Vagina (tissue), 2 donors: ENCODE measurements around the gene KLF4.

Source experiments
- CTCF ChIP-seq, 3 experiments: fragments of 450-650 bp in 2 of 3; fragments of 200-600 bp in 1 of 3; sonication (generic) in 1 of 3; IDR thresholded peaks; one replicate each; pipeline ENCODE4 v1.5.1; 2017 to 2019; ENCODE audit warnings: antibody characterized with exemption in 3 of 3, mild to moderate bottlenecking in 2 of 3, moderate library complexity in 2 of 3
- POLR2A ChIP-seq, 2 donors: fragments of 450-650 bp; IDR thresholded peaks; one replicate each; pipeline ENCODE4 v1.6.1; 2017; ENCODE audit warnings: antibody characterized with exemption in 2 of 2, mild to moderate bottlenecking in 2 of 2, moderate library complexity in 2 of 2
- POLR2AphosphoS5 ChIP-seq, 2 donors: sonication (generic); formaldehyde crosslinking; IDR thresholded peaks; one replicate each; pipeline ENCODE4 v1.9.0; 2017; ENCODE audit warnings: antibody characterized with exemption in 2 of 2, mild to moderate bottlenecking in 2 of 2, low read depth in 1 of 2; ENCODE audit not compliant: insufficient read depth in 1 of 2

GRCh38 chr9:107447081-107447480 lies 42.5 kb downstream of the KLF4 start:
- no peak for TF ChIP-seq CTCF (IDR thresholded peaks at IDR 0.05)
- TF ChIP-seq POLR2AphosphoS5 (IDR thresholded peaks at IDR 0.05; ENCODE audit: insufficient read depth in 1 of 2, low read depth in 1 of 2) = no peak
- no peak for TF ChIP-seq POLR2A (IDR thresholded peaks at IDR 0.05)
